ENCODE results near the gene SLC6A1.

The SLC6A1 gene

DNA sequence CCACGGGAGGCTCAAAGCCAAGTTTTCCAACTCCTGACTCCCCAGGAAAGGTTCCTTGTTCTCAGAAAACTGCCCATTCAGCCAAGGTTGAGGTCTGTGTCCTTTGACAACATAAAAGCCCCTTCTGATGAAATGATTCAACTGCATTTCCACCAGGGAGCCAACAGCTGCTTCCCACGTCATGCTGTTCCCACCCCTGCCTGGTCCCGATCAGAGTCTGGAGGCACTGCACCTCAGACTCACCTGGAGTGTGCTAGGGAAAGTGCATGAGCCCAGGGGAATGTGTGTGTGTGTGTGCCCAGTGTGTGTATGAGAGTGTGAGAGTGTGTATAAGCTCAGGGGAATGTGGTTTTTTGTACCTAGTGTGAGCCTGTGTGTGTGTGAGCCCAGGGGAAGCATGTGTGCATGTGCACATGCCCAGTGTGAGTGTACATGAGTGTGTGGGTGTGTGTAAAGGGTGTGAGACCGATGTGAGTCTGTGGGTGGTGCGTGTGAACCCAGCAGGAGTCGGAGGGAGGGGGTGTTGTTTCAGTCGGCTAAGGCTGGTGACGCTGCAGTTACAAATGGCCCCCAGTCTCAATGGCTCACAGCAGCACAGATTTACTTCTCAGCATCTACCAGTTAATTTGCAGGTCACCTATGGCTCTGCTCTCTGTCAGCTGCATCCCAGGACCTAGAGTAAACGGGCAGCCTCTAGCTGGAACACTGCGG, 20.3 kb upstream of the SLC6A1 start:
- no peak for DNase-seq

DNA sequence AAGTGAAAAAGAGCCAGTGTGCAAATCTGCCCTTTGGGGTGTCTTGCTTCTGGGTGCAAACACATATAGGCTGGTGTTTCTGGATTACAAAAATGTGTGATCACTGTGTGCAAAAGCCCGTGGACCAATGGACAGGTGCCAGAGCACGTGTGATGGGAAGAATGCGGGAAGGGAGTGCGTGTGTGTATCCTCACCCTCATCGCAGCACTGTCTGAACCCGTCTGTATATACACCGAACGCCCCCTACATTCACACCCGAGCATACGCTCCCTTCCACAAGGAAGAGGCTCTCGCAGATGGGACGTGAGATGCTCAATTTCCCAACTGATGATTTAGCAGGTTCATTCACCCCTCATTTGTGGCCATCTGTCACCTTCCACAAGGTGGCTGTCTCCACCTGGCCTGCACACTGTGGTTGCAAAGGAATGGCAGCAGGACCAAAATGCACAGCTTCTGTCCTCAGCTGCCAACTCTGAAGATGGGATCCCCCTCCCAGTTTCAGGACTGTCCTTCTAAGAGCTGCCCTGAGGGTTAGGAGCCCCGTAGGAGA, 19.4 kb upstream of the SLC6A1 start:
- DNase-seq: no peak

DNA sequence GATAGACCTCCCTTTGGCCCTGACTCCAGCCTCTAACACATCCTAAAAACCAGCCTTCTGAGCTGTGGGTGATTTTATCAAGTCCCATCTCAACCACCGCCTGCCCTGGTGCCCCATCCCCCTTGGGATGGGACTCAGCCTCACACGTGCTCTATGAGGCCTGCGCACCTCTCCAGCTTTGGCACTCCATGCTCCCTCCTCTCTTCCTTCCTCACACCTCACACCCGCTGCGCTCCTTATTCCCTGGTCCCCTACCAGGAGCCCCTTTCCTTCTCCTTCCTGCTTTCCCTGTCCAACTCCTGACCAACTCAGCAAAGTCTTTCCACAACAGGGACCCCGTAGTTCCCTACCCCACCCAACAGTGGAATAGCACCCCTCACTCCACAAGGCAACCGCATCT, 18.4 kb upstream of the SLC6A1 start:
- no peak for DNase-seq

DNA sequence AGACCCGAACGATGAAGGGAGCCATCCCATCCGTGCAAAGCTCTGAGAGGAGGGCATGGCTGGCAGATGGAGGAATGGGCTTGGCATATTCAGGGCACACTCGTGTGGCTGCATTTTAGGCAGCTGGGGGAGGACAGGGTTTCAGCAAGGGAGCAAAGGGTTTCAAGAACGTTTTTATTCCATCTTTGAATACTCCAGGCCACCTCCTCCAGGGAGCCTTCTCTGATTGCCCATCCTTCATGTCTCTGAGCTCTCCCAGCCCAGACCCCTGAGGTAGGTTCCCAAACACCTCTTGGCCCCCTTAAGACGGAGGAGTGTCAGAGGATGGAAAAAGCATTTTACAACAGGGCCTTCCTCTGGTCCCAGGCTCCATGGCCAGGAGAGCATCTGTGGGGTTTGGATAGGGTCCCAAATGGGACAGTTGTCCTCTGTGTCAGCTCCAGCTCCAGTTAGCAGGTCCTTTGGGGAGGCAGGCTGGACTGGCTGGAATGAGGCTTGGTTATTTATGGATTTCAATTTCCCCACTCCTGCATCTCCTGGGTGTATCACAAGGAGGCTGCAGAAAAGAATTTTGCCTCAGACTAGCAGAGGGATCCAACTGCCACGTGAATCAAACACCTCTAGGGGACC, 17.7 kb upstream of the SLC6A1 start:
- no peak for DNase-seq

DNA sequence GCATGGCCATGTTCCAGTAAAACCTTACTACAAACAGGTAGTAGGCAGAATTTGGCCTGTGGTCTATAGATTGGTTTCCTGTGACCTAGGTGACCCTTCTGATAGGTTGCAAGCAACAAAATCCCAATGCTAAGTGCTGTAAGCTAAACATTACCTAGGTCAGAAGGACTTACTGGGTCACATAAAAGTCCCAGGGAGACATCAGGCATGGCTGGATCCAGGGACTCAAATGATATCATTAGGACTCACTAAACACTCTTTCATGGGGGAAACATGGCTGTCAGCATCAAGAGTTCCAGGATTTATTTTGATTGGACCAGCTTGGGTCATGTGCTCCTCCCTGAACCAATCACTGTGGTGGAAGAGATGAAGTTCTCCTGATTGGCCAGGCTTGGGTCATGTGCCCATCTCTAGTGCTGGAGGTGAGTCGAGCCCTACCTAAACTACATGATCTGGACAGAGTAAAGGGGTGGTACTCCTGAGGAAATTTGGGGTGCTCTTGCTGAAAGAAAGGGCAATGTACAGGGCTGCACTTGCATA, 16.8 kb upstream of the SLC6A1 start:
- no peak for DNase-seq

DNA sequence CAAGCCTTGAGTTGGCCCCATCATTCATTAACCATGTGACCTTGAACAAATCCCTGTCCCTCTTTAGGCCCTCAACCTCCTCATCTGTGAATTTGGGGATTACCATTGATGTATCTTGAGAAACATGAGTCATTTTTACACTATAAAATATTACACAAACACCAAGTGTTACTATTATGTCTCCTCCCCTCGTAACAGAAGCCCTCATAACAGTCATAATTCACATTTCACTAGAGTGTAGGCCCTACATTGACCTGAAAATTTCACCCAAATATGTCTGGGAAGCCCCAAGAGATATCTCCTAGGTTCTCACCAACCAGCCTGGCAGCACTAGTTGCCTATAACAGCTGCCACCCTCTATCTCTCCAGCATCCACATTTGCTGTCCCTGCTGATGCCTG, 15.8 kb upstream of the SLC6A1 start:
- DNase-seq: no peak

DNA sequence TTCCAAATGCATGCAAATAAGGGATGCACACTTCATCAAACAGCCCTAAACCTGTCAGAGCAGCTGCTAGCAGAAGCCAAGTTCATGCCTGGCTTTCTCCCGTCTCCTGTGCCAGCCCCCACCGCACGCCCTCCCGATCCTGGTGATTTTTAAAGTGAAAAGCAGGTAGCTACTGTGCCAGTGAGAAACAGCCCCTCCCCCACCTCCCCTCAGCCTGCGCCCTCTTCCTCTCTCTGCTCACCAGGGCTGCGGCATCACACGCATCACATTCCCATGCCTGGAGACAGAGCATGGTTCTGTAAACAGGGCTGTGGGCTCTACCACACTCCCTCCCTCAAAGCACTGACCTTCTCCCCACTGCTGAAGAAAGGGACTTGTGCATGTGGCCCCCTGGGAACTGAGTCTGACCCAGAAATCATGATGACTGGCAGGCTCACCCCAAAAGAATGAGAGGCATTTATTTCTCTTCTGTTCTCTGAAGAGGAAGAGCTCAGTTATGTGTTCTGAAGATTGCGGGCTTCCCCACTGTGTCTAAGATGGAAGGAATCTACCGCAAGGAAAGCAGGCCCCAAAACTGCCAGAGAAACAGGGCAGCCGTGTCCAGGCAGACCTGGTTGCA, 14.5 kb upstream of the SLC6A1 start:
- DNase-seq: no peak

DNA sequence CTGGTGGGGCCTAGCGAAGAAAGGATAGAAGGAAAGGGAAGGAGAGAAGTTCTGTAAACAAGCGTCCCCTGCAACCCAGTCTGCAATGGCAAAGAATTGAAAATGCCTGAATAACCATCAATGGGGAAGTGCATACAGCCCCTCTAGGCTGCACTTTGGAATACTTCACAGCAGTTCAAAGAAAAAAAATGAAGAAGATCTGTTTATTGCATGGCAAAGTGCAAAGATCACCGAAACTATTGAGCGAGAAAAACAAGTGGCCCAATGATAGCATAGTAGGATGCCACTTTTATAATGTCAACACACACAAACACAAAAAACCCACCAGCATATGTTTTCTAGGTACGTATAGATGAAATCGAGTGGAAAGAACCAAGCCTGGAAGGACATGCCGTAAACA, 13.6 kb upstream of the SLC6A1 start:
- DNase-seq: no peak

DNA sequence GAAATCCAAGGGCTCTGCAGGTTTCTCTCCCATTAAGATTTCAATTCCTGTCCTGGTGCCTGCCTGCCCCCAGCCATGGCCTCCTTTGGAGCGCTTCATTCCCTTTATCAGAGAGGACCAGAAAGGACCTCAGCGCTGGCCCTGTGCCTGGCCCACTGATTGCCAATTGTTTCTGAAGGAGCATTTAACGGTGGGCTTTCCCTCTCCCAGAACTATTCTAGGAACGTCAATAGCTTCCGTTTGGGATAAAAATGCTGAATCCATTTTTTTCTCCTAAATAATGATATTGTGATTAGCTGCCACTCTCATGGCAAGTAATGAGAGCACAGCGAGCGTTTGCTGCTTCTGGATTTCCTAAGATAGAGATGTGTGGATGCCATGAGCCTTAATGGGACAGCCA, 12.2 kb upstream of the SLC6A1 start:
- DNase-seq: no peak

DNA sequence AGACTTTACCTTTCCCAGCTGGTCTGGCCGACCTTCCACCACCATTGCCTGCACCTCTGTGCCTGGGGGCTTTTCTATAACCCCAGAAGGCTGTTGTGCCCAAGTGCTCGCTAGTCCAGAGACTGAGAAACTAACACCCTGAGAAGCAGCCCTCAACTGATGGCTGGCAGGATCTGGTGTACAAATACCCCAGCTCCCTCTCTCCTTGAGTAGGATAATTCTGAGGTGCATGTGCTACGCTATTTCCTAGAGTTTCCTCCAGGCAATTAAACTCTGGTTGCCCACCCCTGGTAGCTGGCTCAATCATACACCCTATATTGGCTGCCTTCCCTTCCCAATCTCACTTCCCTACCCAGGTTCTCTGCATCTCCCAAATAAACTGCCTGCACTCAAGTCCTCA, 11.5 kb upstream of the SLC6A1 start:
- no peak for DNase-seq

DNA sequence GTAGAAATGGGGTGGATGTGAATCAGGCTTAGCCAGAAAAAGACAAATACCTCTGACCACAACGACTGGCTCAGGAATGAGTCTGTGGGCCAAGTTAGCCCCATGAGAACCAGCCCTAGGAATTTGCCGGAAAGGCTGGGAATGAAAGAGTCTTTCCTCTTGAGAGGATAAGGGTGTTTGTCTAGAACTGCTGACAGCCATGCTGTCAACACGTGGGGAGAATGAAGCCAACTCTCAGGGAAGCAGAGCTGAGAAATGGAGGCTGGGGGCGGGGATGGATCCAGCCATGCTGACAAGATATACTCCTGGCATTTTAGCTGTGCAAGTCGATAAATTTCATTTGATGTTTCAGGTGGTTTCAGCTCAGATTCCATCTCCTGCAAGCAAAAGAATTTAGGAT, 10.6 kb upstream of the SLC6A1 start:
- no peak for DNase-seq

DNA sequence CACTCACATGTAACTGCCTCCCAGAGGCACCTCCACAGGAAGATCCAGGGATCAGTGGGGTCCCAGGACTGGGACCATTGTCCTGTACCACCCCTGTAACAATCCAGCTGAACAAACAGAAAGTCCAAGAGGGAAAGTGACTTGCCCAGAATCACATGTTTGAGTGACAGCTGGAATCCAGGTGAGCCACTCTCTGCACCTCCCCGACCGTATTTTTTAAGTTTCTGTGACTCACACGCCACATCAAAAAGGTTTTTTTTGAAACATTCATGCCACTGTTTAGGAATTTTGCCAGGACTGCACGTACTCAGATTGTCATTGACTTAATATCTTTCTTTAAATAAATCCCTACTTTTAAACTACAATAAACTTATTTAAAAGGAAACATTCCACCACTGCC, 9.8 kb upstream of the SLC6A1 start:
- no peak for DNase-seq

DNA sequence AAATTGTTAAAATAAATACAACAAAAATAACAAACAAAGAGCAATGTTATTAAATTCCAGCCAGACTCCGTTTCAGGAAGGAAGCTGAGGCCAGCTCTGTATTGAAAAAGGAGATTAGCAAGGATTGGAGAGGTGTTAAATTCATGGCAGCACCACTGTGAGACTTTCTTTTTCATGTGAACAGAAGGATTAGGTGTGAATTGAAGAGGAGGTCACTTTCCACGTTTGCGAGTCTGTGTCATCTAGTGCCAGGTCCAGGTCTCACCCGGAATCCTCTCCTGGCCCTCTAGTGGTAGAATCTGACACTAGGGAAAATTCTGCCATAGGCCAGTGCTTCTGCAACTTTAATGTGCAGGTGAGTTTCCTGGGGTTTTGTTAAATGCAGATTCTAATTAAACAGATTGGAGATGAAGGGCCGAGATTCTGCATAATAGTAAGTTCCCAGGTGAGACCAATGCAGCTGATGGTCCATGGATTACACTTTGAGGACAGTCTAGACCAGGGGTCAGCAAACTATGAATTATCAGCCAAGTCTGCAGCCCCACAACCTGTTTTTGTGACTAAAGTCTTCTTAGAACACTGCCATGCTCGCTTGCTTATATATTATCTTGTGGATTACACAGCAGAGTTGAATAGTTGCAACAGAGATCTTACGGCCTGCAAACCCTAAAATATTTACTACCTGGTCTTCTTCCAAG, 9.2 kb upstream of the SLC6A1 start:
- no peak for DNase-seq

DNA sequence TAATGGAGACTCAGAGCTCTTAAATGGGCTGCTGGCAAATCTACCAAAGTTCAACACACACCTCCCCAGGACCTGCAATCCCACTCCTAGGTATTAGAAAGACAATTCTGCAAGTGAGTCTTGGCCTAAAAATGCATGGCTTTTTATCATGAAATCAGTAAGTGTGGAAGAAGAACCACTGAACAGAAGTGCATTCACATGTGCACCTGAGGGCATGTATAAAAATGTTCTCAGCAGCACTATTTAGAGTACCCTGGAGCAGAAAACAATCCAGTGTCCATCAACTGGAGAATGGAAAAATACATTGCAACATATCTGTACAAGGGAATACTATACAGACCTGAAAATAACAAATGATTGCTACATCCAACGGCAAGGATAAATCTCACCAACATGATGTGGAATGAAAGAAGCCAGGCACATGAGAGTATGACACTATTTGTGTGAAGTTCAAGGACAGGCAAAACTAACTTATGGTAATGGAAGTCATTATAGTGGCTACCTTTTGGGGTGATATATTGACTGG, 8.1 kb upstream of the SLC6A1 start:
- no peak for DNase-seq

DNA sequence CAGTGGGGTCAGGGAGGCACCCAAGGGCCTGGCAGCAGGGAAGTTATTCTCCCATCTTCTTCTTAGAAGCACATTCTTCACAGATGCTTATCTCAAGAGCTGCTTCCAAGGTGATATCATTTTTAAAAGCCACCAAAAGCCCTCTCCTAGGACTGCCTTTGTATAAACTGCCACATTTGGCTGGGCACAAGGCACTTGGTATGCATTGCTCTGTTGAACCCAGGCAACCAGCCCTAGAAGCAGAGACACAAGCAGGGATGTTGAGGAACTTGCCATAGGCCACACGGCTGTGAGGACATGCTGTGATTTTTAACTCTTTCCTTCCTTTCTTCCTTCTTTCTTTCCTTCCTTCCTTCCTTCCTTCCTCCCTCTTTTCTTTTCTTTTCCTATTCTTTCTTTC, 7.4 kb upstream of the SLC6A1 start:
- DNase-seq: no peak

DNA sequence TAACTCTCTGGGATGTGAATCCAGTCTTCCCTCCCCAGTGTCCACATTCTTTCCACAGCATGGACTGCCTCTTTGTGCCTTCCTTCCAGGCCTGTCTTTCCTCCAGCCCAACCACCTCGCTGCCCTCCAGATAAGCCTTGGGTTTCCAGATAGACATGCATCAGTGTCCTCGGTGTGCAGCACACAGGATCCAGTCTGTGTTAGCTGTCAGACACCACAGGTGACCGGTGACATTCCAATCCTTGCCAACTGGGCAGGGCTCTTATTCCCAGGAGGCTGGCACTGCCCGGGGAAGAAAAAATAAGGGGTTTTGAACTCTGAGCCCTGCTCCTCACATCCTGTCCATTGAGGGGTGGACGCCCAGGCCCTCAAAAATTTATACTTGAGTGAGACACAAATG, 6.0 kb upstream of the SLC6A1 start:
- DNase-seq: no peak

DNA sequence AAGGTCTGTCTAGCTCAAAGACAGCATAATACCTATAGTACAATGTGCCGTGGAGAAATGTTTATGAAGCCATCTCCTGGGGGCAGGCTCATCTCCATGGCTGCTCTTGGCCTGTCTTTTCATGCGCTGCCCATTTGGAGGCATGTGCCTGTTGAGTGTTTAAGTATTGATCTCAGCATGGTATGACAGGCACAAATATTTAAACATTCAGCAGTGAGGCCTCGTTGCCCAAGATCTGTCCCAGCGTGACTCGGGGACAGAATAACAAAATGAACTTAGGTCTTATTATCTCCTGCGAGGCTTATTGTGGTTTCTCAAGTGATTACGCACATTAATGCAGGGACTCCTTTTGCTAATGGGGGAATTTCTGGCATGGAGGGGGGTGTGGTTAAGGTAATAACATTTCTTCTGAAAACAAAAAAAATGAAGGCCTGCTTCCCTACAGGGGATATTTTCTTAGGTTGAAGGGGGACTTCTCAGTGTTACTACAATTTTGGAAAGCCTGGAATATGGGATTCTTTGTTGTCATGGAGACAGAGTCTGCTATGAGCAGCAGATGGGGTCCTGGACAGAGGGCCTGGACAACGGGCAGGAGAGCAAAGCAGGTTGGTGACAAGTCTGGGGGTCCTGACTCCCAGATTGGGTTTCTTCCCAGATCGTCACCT, 4.4 kb upstream of the SLC6A1 start:
- no peak for DNase-seq

DNA sequence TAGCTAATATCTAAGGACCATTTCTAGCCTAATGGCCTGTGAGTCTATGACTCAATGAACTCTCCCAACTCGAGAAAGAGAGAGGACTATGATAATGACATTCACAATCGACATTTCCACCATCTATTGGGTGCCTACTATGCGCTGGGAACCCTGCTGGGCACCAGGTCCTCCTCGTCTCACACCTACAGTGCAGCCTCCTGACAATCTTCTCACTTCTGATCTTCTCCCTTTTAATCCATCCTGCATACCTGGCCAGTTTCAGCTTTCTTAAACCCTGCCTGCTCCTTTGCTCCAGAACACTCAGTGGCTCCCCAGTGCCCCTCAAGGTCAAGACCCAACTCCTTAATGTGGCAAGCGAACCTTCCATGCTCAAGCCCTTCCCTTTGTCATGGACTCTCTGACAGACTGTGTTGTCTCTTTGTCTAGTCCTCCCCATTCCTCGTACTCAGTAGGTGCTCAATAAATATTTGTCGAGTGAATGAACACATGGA, 3.5 kb upstream of the SLC6A1 start:
- DNase-seq: no peak

DNA sequence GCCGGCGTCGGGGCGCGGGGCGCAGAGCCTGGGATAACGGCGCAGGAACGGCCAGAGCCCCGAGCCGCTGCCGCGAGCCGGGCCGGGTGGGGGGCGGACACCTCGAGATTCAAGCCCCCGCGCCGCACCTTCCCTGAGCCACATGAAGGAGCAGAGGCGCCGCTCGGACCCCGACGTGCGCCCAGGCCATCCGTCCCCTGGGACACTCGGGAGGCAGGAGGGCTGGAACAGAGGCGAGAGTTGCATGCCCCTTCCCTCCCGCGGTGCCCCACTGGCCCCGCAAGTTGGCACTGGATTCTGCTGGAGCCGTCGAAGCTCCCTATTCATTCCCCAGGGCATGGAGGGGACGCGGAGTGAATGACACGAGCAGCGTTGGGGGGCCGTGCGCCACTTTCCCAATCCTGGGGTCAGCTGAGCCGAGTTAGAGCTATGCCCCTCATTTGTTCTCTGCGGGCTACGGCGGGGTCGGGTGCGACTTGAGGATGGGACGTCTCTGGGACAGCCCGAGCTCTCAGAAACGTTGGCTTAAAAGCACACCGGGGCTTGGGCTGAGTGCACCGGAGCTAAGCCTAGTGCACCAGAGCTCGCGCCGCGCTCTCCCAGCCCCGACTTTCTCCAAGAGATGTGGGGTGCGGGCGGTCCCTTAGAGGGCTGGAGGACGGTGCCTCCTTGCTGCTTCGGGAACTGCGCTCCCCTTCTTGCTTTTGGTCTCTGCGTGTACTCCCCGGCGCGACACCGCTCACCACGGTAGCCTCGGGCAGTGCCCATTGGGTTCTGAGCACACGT, 588 bp downstream of the SLC6A1 start:
- DNase-seq: no peak

DNA sequence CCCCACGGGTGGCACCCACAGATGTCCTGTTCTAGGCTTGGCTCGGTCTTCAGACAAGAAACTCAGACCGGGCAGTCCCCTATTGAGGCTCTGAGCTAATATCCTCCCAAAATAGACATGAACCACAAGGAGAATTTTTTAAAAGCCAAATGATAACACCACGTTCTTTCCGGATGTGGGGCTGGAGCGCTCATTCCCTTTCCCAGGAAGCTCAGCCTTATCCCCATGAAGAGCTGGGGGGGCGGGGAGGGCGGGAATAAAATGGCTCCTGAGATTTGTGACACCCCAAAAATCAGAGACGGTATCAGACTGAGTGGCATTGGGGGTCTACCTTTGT, 1.1 kb downstream of the SLC6A1 start:
- no peak for DNase-seq

DNA sequence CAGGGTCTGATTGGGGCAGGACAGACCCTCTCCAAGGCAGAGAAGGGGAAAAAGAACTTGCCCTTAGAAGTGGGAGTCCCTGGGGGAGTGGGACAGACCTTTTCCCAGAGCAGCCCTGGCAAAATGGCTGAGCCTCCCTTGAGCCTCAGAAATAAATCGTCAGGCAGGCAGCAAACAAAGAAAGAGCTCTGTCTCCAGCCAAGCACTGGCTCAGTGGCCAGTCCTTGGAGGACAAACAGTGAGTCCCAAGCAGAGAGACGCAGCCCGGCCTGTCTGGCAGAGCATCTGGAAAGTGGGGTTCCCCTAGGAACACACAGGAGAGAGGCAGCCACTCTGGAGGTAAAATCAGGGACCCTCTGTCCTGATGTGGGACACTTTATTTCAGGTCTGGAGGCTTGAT, 1.8 kb downstream of the SLC6A1 start:
- DNase-seq: no peak

DNA sequence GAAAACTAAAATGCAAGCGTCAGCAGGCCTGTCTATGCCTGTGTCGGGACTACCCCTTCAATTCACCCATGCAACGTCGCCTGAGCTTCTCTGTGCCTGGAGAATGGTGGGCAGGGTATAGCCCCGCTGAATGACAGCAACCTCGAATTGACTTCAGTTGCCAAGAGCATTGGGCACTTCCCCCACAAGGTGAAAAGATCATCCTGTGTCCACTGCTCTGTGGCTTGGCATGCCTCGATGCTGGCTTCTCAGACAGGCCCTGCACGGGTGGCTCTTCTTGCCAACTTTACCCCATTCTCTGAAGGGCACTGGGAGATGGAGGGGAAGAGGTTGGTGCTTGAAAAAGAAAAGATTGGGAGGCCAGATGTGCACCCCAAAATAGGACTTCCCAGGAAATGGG, 3.3 kb downstream of the SLC6A1 start:
- DNase-seq: no peak
